GM21423 (cell line): ENCODE data around the gene FSCN2.

Source experiments
- ATAC-seq: cut with Tn5 transposase; IDR thresholded peaks from one replicate; pipeline ENCODE4 v1.9.1; 2021; ENCODE audit warnings: mild to moderate bottlenecking, moderate library complexity; ENCODE audit not compliant: unreplicated experiment

The FSCN2 gene

GRCh38 chr17:81538651-81539570 is 10.7 kb downstream of the FSCN2 start:
- ATAC-seq: no peak

- no peak for ATAC-seq
Measured at GRCh38 chr17:81539571-81539900, 11.4 kb downstream of the FSCN2 start.

GRCh38 chr17:81539961-81540675 is 11.9 kb downstream of the FSCN2 start:
- no peak for ATAC-seq

GRCh38 chr17:81540676-81541027 is 12.5 kb downstream of the FSCN2 start:
- no peak for ATAC-seq

GRCh38 chr17:81541123-81541522 is 12.9 kb downstream of the FSCN2 start:
- no peak for ATAC-seq

GRCh38 chr17:81542431-81543338 is 14.5 kb downstream of the FSCN2 start:
- no peak for ATAC-seq

GRCh38 chr17:81543339-81543675 is 15.1 kb downstream of the FSCN2 start:
- no peak for ATAC-seq

GRCh38 chr17:81543756-81544155 is 15.6 kb downstream of the FSCN2 start:
- ATAC-seq: no peak

GRCh38 chr17:81544281-81544974 is 16.3 kb downstream of the FSCN2 start:
- ATAC-seq: no peak

- no peak for ATAC-seq
Measured at GRCh38 chr17:81545160-81545949, 17.2 kb downstream of the FSCN2 start.

GRCh38 chr17:81546906-81547613 is 18.9 kb downstream of the FSCN2 start:
- no peak for ATAC-seq

- no peak for ATAC-seq
Measured at GRCh38 chr17:81547614-81547982, 19.4 kb downstream of the FSCN2 start.

GRCh38 chr17:81549031-81549557 is 20.9 kb downstream of the FSCN2 start:
- no peak for ATAC-seq

GRCh38 chr17:81549826-81550225 is 21.6 kb downstream of the FSCN2 start:
- no peak for ATAC-seq

GRCh38 chr17:81550285-81550684 is 22.1 kb downstream of the FSCN2 start:
- no peak for ATAC-seq

- ATAC-seq: no peak
Measured at GRCh38 chr17:81550830-81551457, 22.8 kb downstream of the FSCN2 start.

- peak; percentile 4 for ATAC-seq
Measured at GRCh38 chr17:81551458-81552243, 23.5 kb downstream of the FSCN2 start.
